Naive thymus-derived CD4-positive, alpha-beta T cell (primary cell): ENCODE results near the gene SLC22A17. TPM values are rescaled to one million over a fixed set of nuclear protein-coding genes. Genes with fewer than 3 reads are reported as not detected.

ENCODE experiments used
- ATAC-seq: fragments of 150-1000 bp; cut with Tn5 transposase; 2 replicates; pipeline ENCODE4 v1.10.0; 2021; ENCODE audit warnings: mild to moderate bottlenecking, moderate library complexity
- CTCF ChIA-PET: fragments of 350-600 bp; sonication (Branson Sonifier 250); formaldehyde crosslinking; loops from one replicate; lab custom pipeline; 2021; ENCODE audit warnings: antibody characterized with exemption; lab: Charles Lee
- POLR2A ChIA-PET: fragments of 350-600 bp; sonication (Branson Sonifier 250); formaldehyde crosslinking; loops from one replicate; lab custom pipeline; 2021; ENCODE audit warnings: antibody characterized with exemption, inconsistent platforms; lab: Charles Lee
- DNase-seq, 9 donors: peaks; one replicate each; pipeline versions ENCODE4 v3.0.0 to v3.0.0-alpha.2; 2020 to 2022; ENCODE audit warnings: mixed read lengths in 1 of 9
- H3K27ac ChIP-seq: one replicate; pipeline ENCODE4 v1.7.0; 2013; ENCODE audit warnings: mild to moderate bottlenecking, low read depth, low read length, moderate library complexity
- H3K27me3 ChIP-seq, 2 donors: one replicate each; pipeline ENCODE4 v1.7.0; 2013; ENCODE audit warnings: low read length in 2 of 2, mild to moderate bottlenecking in 2 of 2, moderate library complexity in 2 of 2; ENCODE audit not compliant: control insufficient read depth in 2 of 2, insufficient read depth in 2 of 2
- H3K36me3 ChIP-seq, 3 experiments: 1 replicate in 2 of 3; 2 replicates in 1 of 3; pipeline ENCODE4 v1.7.0; 2013; ENCODE audit warnings: low read length in 3 of 3, mild to moderate bottlenecking in 3 of 3, moderate library complexity in 1 of 3; ENCODE audit not compliant: insufficient read depth in 3 of 3, control insufficient read depth in 2 of 3
- H3K4me1 ChIP-seq, 2 donors: one replicate each; pipeline ENCODE4 v1.7.0; 2013; ENCODE audit warnings: low read length in 2 of 2, mild to moderate bottlenecking in 2 of 2, moderate library complexity in 1 of 2; ENCODE audit not compliant: control insufficient read depth in 2 of 2, insufficient read depth in 2 of 2
- H3K4me3 ChIP-seq: 2 replicates; pipeline ENCODE4 v1.7.0; 2013; ENCODE audit warnings: mild to moderate bottlenecking, low read length
- H3K9me3 ChIP-seq, 3 experiments: 1 replicate in 2 of 3; 2 replicates in 1 of 3; pipeline ENCODE4 v1.7.0; 2013; ENCODE audit warnings: low read length in 3 of 3; ENCODE audit not compliant: control insufficient read depth in 2 of 3
- H3K27ac Mint-ChIP-seq, 9 donors: one replicate each; pipeline ENCODE4 v1.8.0; 2020 to 2022; ENCODE audit warnings: mixed read lengths in 9 of 9, mild to moderate bottlenecking in 8 of 9, moderate library complexity in 5 of 9, inconsistent platforms in 2 of 9
- H3K27me3 Mint-ChIP-seq, 5 donors: one replicate each; pipeline ENCODE4 v1.8.0; 2021 to 2022; ENCODE audit warnings: mixed read lengths in 5 of 5, mild to moderate bottlenecking in 1 of 5
- H3K36me3 Mint-ChIP-seq, 5 donors: one replicate each; pipeline ENCODE4 v1.8.0; 2020 to 2022; ENCODE audit warnings: mixed read lengths in 5 of 5, mild to moderate bottlenecking in 3 of 5, inconsistent platforms in 1 of 5
- H3K4me1 Mint-ChIP-seq, 7 donors: one replicate each; pipeline ENCODE4 v1.8.0; 2020 to 2022; ENCODE audit warnings: mixed read lengths in 7 of 7, mild to moderate bottlenecking in 3 of 7, inconsistent platforms in 1 of 7
- H3K4me3 Mint-ChIP-seq, 10 donors: one replicate each; pipeline ENCODE4 v1.8.0; 2020 to 2022; ENCODE audit warnings: mild to moderate bottlenecking in 10 of 10, mixed read lengths in 10 of 10, moderate library complexity in 6 of 10, inconsistent platforms in 2 of 10
- H3K9me3 Mint-ChIP-seq, 11 donors: one replicate each; pipeline ENCODE4 v1.8.0; 2020 to 2022; ENCODE audit warnings: mixed read lengths in 11 of 11, mild to moderate bottlenecking in 4 of 11, inconsistent platforms in 1 of 11, moderate library complexity in 1 of 11
- intact Hi-C, 2 donors: fragments of 100-400 bp; cut with micrococcal nuclease; formaldehyde crosslinking; loops; one replicate each; pipeline ENCODE4 v1.15.1; 2023
- polyA plus RNA-seq, 2 donors: library from polyadenylated mRNA; unstranded; fragments of 300-500 nt; fragmentation: Illumina TruSeq; gene quantifications; one replicate each; pipeline ENCODE4 v1.2.3, GENCODE V29; 2021
- total RNA-seq, 6 experiments: library from RNA in 5 of 6; stranded (reverse) in 5 of 6; gene quantifications; 1 replicate in 5 of 6; 2 replicates in 1 of 6; pipeline ENCODE4 v1.2.3 and lab custom pipeline; 2021 to 2026

The SLC22A17 gene
- total and polyA plus RNA-seq, 7 experiments from 2014 or later: 1.9 to 30.0 (median 10.8) TPM

DNA sequence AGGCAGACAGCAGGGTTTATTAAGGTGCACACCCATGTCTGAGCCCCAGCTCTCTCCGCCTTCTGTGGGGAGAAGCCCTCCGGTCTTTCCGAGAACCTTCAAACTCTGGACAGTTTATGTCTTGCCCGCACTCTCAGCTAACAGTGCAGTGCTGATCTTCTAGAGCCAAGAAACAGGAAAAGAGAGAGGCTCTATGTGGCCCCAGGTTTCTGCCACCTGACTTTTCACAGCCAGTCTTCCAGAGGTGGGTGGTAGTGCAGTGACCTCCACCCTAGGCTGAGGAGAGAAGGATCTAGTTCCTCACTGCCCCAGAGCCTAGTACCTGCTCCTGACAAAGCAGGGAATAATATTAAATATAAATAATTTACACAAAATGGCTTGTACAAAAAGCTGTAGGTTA lies 4.0 kb upstream of the SLC22A17 start:
- ChIA-PET POLR2A (no interaction called here), CTCF (no interaction called here)
- no peak overlapping the region for H3K4me3 ChIP-seq
- H3K27me3 ChIP-seq: no peaks in the 10 kb centered on the region
- Mint-ChIP-seq H3K4me3 (no peak overlapping the region), H3K36me3 (no peaks in the 10 kb centered on the region), H3K27me3 (peaks cover 0 to 38% (median 22%) of the 10 kb centered on the region in 5 donors), H3K4me1 (peaks cover 4 to 14% (median 8%) of the 10 kb centered on the region in 7 donors), H3K9me3 (peaks cover 0 to 1% (median 0%) of the 10 kb centered on the region in 11 donors), H3K27ac (no peak overlapping the region)
- no peaks in the 10 kb centered on the region for H3K4me1 ChIP-seq
- intact Hi-C loops: no loop called here
- H3K27ac ChIP-seq: no peak overlapping the region
- no peak for ATAC-seq
- H3K9me3 ChIP-seq: no peaks in the 10 kb centered on the region
- H3K36me3 ChIP-seq: no peaks in the 10 kb centered on the region
- no peak for DNase-seq

DNA sequence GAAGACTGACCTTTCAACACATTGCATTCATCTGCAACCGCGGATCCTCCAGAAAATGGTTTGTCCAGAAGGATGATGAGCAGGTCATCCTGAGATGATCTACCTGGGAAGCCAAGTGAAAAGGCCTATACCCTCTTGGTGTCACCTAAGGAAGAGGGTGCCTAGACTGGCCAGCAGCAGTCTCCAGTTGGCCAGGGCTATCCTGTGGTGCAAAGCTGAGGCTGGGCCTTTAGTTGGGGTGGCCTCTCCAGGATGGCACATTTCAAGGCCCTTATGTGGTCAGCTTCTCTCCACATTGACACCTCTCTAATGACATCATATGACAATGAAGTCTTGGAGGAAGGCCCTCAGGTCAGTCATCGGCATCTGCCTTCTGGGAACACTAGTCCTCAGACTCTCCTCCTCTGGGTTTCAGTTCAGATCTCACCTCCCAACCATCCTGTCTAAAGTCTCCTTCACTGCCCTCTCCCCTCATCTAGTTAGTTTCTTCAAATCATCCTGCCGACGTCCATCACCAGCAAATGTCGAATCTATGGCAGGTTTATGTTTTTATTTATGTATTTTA lies 3.3 kb upstream of the SLC22A17 start:
- Mint-ChIP-seq H3K9me3 (peaks cover 0 to 1% (median 0%) of the 10 kb centered on the region in 11 donors), H3K4me1 (peaks cover 10 to 20% (median 14%) of the 10 kb centered on the region in 7 donors), H3K27ac (no peak overlapping the region), H3K4me3 (no peak overlapping the region), H3K36me3 (peaks cover 0 to 4% (median 0%) of the 10 kb centered on the region in 5 donors), H3K27me3 (peaks cover 0 to 42% (median 26%) of the 10 kb centered on the region in 5 donors)
- Histone ChIP-seq H3K27me3 (no peaks in the 10 kb centered on the region), H3K36me3 (no peaks in the 10 kb centered on the region), H3K4me1 (no peaks in the 10 kb centered on the region), H3K9me3 (no peaks in the 10 kb centered on the region), H3K4me3 (no peak overlapping the region), H3K27ac (no peak overlapping the region)
- ChIA-PET CTCF (interaction anchor here (0.8 kb wide), 1 partner anchor 78 kb away, joined by 3 read pairs; no protein-coding TSS in a partner anchor), POLR2A (no interaction called here)
- intact Hi-C loops: no loop called here
- DNase-seq (no peak), ATAC-seq (no peak)

DNA sequence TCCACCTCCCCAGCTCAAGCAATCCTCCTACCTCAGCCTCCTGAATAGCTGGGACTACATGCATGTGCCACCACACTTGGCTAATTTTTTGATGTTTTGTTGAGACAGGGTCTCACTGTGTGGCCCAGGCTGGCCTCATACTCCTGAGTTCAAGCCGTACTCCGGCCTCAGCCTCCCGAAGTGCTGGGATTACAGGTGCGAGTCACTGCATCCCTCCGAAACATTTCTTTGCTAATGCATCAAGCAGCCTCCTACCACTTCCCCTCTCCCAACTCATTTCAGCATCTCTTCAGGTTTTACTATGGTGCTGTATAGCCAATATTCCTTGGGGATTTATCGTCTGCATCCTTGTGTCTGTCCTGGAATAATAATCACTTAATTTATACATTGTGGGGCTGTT lies 2.3 kb upstream of the SLC22A17 start:
- Mint-ChIP-seq H3K36me3 (peaks cover 0 to 4% (median 0%) of the 10 kb centered on the region in 5 donors), H3K27ac (no peak overlapping the region), H3K9me3 (peaks cover 0 to 1% (median 0%) of the 10 kb centered on the region in 11 donors), H3K4me3 (peak overlapping the region in 1 of 10 donors; percentile 15), H3K4me1 (peaks cover 10 to 25% (median 18%) of the 10 kb centered on the region in 7 donors), H3K27me3 (peaks cover 0 to 51% (median 33%) of the 10 kb centered on the region in 5 donors)
- DNase-seq: no peak
- Histone ChIP-seq H3K27ac (no peak overlapping the region), H3K27me3 (no peaks in the 10 kb centered on the region), H3K4me1 (no peaks in the 10 kb centered on the region), H3K4me3 (no peak overlapping the region), H3K9me3 (no peaks in the 10 kb centered on the region), H3K36me3 (no peaks in the 10 kb centered on the region)
- ChIA-PET POLR2A (interaction anchor here (3.3 kb wide), 1 partner anchor 34 kb away, joined by 26 read pairs; the partner anchor contains the start of gene PABPN1), CTCF (no interaction called here)
- ATAC-seq: no peak
- intact Hi-C loops: no loop called here

DNA sequence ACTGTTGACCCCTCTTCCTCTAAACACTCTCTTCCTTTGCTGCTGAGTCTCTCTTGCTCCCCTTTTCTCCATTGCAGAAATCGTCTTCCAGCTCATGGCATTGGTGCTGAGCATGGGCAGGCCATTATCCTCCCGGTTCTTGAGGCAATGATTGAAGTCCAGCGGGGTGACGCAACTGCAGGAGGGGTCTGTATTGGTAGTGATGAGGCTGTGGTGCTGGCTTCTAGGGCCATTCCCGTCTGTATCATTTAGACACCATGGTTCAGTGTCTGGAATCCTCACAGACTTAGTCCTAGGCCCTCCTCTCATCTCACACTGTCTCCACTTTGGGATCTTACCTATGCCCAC lies 720 bp upstream of the SLC22A17 start:
- CTCF ChIA-PET: interaction anchor here (0.8 kb wide), 1 partner anchor 32 kb away, joined by 4 read pairs; no protein-coding TSS in a partner anchor
- POLR2A ChIA-PET: interaction anchor here (0.9 to 3.3 kb wide), 4 partner anchors 30 to 67 kb away, joined by 3 to 26 read pairs (median 6); partner anchors contain the start of genes HOMEZ, PABPN1 and PPP1R3E
- peaks cover 0 to 55% (median 33%) of the 10 kb centered on the region in 5 donors for H3K27me3 Mint-ChIP-seq
- ATAC-seq (no peak), DNase-seq (no peak)
- intact Hi-C loops: no loop called here
- H3K4me3 Mint-ChIP-seq: peak overlapping the region; percentile 78 to 92 (median 88)
- peaks cover 0 to 1% (median 0%) of the 10 kb centered on the region in 11 donors for H3K9me3 Mint-ChIP-seq
- peaks cover 0 to 4% (median 0%) of the 10 kb centered on the region in 5 donors for H3K36me3 Mint-ChIP-seq
- Histone ChIP-seq H3K36me3 (no peaks in the 10 kb centered on the region), H3K4me1 (no peaks in the 10 kb centered on the region), H3K27me3 (no peaks in the 10 kb centered on the region), H3K27ac (no peak overlapping the region), H3K9me3 (no peaks in the 10 kb centered on the region), H3K4me3 (no peak overlapping the region)
- peaks cover 10 to 25% (median 18%) of the 10 kb centered on the region in 7 donors for H3K4me1 Mint-ChIP-seq
- H3K27ac Mint-ChIP-seq: peak overlapping the region in 7 of 9 donors; percentile 5 to 93 (median 74)

DNA sequence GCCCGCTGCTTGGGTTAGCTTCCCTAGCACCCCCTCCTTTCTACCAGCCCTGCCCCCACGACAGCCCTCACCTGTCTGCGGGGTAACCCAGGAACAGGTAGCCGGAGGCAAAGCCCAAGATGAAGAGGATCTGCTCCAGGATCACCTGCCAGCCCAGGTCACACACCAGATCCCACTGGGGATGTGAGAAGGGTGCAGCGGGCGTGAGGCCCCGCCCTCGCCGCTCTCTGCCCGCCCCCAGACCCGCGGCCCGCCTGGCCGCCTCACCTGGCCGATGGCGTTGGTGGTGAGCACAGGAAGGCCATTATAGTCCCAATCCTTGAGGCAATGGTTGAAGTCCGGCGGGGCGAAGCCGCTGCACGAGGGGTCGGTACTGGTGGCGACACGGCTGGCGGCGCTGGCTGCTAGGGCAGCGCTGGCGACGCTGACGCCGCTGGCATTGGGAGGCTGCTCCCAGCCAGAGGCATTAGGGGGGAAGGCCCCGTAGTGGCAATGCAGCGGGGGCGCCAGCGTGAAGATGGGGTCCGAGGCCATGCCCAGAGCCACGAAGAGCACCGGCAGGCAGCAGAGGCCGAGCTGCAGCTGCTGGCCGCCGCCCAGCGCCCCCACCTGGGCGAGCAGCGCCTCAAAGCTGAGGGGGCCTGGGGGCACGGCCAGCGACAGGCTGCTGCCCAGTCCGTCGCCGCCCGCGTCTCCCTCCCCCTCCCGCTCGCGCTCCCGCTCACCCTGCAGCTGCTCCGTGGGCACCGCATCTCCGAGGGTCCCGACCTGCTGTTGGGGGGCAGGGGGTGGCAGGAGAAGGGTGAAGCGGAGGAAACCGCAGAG lies 794 bp downstream of the SLC22A17 start:
- Histone ChIP-seq H3K4me1 (no peaks in the 10 kb centered on the region), H3K9me3 (no peaks in the 10 kb centered on the region), H3K27ac (peak overlapping the region; percentile 58), H3K27me3 (no peaks in the 10 kb centered on the region), H3K4me3 (peak overlapping the region; percentile 54), H3K36me3 (peaks cover 0 to 4% (median 0%) of the 10 kb centered on the region in 3 experiments)
- H3K27ac Mint-ChIP-seq: peak overlapping the region in 4 of 9 donors; percentile 5 to 93 (median 55)
- DNase-seq: peak in 3 of 9 donors; percentile 2 to 14 (median 6)
- peaks cover 0 to 4% (median 0%) of the 10 kb centered on the region in 5 donors for H3K36me3 Mint-ChIP-seq
- intact Hi-C loops: loop anchor here in 1 of 2 donors (1.0 kb wide), 4 partner anchors 24 to 117 kb away; partner anchors contain the start of genes NGDN, PABPN1 and PPP1R3E
- peaks cover 10 to 25% (median 18%) of the 10 kb centered on the region in 7 donors for H3K4me1 Mint-ChIP-seq
- peak overlapping the region; percentile 70 to 92 (median 86) for H3K4me3 Mint-ChIP-seq
- H3K9me3 Mint-ChIP-seq: peaks cover 0 to 1% (median 0%) of the 10 kb centered on the region in 11 donors
- CTCF ChIA-PET: interaction anchor here (0.8 kb wide), 1 partner anchor 31 kb away, joined by 3 read pairs; the partner anchor contains the start of gene PABPN1
- H3K27me3 Mint-ChIP-seq: peaks cover 0 to 53% (median 33%) of the 10 kb centered on the region in 5 donors
- no peak for ATAC-seq
- POLR2A ChIA-PET: interaction anchor here (2.2 to 3.3 kb wide), 2 partner anchors 31 to 50 kb away, joined by 10 to 26 read pairs; partner anchors contain the start of genes PABPN1 and PPP1R3E

DNA sequence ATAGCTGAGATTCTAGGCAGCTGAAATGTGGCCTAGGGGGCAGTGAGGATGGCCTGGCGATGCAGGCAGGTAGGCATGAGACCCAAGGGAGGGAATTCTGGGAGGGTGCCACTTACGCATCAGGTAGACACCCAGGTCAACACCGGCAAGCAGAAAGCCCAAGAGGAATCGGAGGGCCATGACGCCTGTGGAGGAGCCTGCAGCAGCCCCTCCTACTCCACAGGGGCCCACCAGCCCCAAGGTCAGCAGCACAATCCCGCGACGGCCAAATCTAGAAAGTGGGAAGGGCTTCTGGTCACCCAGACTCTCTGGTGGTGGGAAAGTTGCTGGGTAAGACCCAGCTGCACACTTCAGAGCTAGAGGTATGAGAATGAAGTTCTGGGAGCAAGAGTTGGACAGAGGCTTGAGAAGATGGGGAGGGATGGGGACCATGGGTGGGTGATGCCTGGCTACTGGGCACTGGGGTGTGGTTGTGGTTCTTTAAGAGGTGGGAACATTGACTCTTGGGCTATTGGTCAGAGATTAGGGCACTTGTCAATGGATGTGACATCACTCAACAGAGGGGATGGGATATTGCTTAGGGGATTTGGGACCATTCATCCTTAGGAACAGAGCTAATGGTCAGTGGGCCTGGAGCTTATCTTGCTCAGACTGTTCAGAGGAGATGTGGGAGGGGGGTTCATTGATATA lies 3.4 kb downstream of the SLC22A17 start:
- no peaks in the 10 kb centered on the region for H3K27me3 ChIP-seq
- peaks cover 0 to 4% (median 0%) of the 10 kb centered on the region in 5 donors for H3K36me3 Mint-ChIP-seq
- DNase-seq (no peak), ATAC-seq (no peak)
- H3K4me3 ChIP-seq: no peak overlapping the region
- peak overlapping the region in 3 of 10 donors; percentile 4 to 71 (median 50) for H3K4me3 Mint-ChIP-seq
- peaks cover 0 to 1% (median 0%) of the 10 kb centered on the region in 11 donors for H3K9me3 Mint-ChIP-seq
- ChIA-PET POLR2A (interaction anchor here (0.6 kb wide), 1 partner anchor 56 kb away, joined by 4 read pairs; no protein-coding TSS in a partner anchor), CTCF (no interaction called here)
- intact Hi-C loops: no loop called here
- H3K27ac ChIP-seq: no peak overlapping the region
- H3K36me3 ChIP-seq: peaks cover 0 to 8% (median 0%) of the 10 kb centered on the region in 3 experiments
- no peak overlapping the region for H3K27ac Mint-ChIP-seq
- no peaks in the 10 kb centered on the region for H3K9me3 ChIP-seq
- H3K27me3 Mint-ChIP-seq: peaks cover 0 to 37% (median 25%) of the 10 kb centered on the region in 5 donors
- no peaks in the 10 kb centered on the region for H3K4me1 ChIP-seq
- peaks cover 10 to 25% (median 18%) of the 10 kb centered on the region in 7 donors for H3K4me1 Mint-ChIP-seq
